Measurements from ENCODE around the gene ATP11B. TPM values are rescaled to one million over a fixed set of nuclear protein-coding genes. Genes with fewer than 3 reads are reported as not detected.

ATP11B gene
- total and polyA plus RNA-seq, 9 of the 15 experiments (the other 6 are each of a cell fraction or from before 2014, with no cell fraction given) = 11.9 to 68.7 (median 41.8) TPM

DNA sequence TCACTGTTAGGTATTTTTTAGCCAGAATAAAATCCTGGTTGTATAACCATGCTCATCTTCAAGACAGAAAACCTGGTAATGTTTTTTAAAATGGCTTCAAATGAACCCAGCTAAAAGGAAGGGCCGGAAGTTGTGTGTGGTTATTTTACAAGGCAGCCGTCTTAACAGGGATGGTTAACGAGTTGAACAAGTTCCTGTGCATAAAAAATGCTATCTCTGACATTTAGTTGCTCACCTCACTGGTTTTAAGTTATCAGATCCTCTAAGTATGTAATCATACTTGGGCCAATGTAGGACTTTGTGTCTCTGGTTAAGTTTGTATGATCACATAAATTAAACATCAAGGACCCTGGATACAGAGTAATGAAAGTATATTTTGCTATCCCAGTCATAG, 2.1 kb downstream of the ATP11B start (continued):
- TF ChIP-seq, protein P1, sequence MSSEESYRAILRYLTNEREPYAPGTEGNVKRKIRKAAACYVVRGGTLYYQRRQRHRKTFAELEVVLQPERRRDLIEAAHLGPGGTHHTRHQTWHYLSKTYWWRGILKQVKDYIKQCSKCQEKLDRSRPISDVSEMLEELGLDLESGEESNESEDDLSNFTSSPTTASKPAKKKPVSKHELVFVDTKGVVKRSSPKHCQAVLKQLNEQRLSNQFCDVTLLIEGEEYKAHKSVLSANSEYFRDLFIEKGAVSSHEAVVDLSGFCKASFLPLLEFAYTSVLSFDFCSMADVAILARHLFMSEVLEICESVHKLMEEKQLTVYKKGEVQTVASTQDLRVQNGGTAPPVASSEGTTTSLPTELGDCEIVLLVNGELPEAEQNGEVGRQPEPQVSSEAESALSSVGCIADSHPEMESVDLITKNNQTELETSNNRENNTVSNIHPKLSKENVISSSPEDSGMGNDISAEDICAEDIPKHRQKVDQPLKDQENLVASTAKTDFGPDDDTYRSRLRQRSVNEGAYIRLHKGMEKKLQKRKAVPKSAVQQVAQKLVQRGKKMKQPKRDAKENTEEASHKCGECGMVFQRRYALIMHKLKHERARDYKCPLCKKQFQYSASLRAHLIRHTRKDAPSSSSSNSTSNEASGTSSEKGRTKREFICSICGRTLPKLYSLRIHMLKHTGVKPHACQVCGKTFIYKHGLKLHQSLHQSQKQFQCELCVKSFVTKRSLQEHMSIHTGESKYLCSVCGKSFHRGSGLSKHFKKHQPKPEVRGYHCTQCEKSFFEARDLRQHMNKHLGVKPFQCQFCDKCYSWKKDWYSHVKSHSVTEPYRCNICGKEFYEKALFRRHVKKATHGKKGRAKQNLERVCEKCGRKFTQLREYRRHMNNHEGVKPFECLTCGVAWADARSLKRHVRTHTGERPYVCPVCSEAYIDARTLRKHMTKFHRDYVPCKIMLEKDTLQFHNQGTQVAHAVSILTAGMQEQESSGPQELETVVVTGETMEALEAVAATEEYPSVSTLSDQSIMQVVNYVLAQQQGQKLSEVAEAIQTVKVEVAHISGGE (CRISPR knock-in tag; IDR thresholded peaks at IDR 0.05) = no peak
- no peak for TF ChIP-seq KLF16 (IDR thresholded peaks at IDR 0.05)
- no peak for TF ChIP-seq ZBTB17 (CRISPR knock-in tag; IDR thresholded peaks at IDR 0.05)
- TF ChIP-seq, protein P2, sequence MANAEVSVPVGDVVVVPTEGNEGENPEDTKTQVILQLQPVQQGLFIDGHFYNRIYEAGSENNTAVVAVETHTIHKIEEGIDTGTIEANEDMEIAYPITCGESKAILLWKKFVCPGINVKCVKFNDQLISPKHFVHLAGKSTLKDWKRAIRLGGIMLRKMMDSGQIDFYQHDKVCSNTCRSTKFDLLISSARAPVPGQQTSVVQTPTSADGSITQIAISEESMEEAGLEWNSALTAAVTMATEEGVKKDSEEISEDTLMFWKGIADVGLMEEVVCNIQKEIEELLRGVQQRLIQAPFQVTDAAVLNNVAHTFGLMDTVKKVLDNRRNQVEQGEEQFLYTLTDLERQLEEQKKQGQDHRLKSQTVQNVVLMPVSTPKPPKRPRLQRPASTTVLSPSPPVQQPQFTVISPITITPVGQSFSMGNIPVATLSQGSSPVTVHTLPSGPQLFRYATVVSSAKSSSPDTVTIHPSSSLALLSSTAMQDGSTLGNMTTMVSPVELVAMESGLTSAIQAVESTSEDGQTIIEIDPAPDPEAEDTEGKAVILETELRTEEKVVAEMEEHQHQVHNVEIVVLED (CRISPR knock-in tag; IDR thresholded peaks at IDR 0.05) = no peak
- TF ChIP-seq ZNF589 (CRISPR knock-in tag; IDR thresholded peaks at IDR 0.05; ENCODE audit: low read depth) = no peak
- TF ChIP-seq, protein P3, sequence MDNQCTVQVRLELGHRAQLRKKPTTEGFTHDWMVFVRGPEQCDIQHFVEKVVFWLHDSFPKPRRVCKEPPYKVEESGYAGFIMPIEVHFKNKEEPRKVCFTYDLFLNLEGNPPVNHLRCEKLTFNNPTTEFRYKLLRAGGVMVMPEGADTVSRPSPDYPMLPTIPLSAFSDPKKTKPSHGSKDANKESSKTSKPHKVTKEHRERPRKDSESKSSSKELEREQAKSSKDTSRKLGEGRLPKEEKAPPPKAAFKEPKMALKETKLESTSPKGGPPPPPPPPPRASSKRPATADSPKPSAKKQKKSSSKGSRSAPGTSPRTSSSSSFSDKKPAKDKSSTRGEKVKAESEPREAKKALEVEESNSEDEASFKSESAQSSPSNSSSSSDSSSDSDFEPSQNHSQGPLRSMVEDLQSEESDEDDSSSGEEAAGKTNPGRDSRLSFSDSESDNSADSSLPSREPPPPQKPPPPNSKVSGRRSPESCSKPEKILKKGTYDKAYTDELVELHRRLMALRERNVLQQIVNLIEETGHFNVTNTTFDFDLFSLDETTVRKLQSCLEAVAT (IDR thresholded peaks at IDR 0.05) = no peak
- TF ChIP-seq, protein P4, sequence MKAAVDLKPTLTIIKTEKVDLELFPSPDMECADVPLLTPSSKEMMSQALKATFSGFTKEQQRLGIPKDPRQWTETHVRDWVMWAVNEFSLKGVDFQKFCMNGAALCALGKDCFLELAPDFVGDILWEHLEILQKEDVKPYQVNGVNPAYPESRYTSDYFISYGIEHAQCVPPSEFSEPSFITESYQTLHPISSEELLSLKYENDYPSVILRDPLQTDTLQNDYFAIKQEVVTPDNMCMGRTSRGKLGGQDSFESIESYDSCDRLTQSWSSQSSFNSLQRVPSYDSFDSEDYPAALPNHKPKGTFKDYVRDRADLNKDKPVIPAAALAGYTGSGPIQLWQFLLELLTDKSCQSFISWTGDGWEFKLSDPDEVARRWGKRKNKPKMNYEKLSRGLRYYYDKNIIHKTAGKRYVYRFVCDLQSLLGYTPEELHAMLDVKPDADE (conservative IDR thresholded peaks at IDR 0.05; ENCODE audit: control insufficient read depth, low read depth, low read length) = no peak
